NB4 (cell line): ENCODE results near the gene ADGRB3.

Experiments
- MAX ChIP-seq: IDR thresholded peaks from 2 replicates; pipeline ENCODE4 v1.6.1; 2011; ENCODE audit warnings: low read depth, low read length
- MYC ChIP-seq: IDR thresholded peaks from 2 replicates; pipeline ENCODE4 v1.6.1; 2011; ENCODE audit warnings: low read depth, low read length
- POLR2A ChIP-seq: IDR thresholded peaks from 2 replicates; pipeline ENCODE4 v1.6.1; 2011; ENCODE audit warnings: mild to moderate bottlenecking; ENCODE audit not compliant: insufficient read length; ENCODE audit errors: extremely low read depth
- TF ChIP-seq, protein P1 (sequence below): IDR thresholded peaks from one replicate; pipeline ENCODE4 v1.5.1; 2012; ENCODE audit warnings: low read depth, low read length

DNA sequence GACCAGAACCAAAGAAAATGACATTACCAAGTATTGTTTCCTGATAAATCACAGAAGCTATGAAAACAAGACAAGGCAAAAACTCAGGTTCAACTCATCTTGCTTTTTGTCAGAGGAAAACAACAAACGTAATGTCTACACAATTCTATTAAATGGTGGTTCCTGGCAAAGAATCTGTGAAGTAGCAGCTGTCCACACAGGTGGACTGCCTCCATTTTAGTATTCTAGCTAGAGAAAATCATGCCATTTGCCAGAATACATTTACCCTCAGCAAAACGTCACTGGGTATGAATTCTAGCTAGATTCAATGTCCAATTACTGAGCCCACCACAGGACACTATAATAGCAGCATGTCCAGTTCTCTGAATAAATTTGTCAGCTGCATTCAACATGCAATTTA lies 125.4 kb downstream of the ADGRB3 start:
- TF ChIP-seq, protein P1, sequence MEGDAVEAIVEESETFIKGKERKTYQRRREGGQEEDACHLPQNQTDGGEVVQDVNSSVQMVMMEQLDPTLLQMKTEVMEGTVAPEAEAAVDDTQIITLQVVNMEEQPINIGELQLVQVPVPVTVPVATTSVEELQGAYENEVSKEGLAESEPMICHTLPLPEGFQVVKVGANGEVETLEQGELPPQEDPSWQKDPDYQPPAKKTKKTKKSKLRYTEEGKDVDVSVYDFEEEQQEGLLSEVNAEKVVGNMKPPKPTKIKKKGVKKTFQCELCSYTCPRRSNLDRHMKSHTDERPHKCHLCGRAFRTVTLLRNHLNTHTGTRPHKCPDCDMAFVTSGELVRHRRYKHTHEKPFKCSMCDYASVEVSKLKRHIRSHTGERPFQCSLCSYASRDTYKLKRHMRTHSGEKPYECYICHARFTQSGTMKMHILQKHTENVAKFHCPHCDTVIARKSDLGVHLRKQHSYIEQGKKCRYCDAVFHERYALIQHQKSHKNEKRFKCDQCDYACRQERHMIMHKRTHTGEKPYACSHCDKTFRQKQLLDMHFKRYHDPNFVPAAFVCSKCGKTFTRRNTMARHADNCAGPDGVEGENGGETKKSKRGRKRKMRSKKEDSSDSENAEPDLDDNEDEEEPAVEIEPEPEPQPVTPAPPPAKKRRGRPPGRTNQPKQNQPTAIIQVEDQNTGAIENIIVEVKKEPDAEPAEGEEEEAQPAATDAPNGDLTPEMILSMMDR: no peak
- TF ChIP-seq MAX: no peak
- no peak for TF ChIP-seq POLR2A
- TF ChIP-seq MYC: no peak
